ENCODE measurements around the gene FBXL20. TPM values are rescaled to one million over a fixed set of nuclear protein-coding genes. Genes with fewer than 3 reads are reported as not detected.

FBXL20 gene
- total and polyA plus RNA-seq, 9 of the 15 experiments (the other 6 are each of a cell fraction or from before 2014, with no cell fraction given): 1.8 to 15.1 (median 5.6) TPM

DNA sequence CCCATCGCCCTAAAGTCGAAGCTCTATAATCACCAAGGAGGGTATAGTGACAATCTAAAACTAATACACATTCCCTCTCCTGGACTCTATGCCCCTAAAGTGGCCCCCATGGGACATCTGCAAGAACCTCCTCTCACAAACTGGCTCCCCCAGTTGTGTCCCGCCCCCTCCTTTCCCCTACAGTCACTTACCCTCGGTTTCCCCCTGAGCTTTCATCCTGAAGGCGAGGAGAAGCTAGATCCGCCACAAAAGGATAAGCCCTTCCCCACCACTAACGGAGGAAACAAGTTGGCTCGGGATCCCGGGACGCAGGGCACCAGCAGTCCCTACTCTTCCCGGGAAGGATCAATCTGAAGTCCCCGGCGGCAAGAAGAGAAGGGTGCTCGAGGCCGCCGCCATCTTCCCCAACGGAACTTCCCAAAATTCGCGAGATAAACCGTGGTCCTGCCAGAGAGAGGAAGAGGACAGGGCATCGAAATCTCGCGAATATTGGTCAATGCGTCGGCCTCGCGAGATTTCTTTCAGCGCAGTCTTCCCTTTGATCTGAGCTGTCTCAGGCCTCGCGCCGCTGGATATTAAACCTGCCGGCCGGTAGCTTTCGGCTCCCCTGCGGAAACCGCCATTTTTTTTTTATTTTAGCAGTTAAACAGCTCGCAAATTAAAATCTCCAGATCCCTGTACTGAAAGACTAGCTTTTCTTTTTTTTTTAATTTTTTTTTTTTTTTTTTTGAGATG lies 49.6 kb upstream of the FBXL20 start, which contains the start of gene MED1 (continued):
- TF ChIP-seq, protein P1, sequence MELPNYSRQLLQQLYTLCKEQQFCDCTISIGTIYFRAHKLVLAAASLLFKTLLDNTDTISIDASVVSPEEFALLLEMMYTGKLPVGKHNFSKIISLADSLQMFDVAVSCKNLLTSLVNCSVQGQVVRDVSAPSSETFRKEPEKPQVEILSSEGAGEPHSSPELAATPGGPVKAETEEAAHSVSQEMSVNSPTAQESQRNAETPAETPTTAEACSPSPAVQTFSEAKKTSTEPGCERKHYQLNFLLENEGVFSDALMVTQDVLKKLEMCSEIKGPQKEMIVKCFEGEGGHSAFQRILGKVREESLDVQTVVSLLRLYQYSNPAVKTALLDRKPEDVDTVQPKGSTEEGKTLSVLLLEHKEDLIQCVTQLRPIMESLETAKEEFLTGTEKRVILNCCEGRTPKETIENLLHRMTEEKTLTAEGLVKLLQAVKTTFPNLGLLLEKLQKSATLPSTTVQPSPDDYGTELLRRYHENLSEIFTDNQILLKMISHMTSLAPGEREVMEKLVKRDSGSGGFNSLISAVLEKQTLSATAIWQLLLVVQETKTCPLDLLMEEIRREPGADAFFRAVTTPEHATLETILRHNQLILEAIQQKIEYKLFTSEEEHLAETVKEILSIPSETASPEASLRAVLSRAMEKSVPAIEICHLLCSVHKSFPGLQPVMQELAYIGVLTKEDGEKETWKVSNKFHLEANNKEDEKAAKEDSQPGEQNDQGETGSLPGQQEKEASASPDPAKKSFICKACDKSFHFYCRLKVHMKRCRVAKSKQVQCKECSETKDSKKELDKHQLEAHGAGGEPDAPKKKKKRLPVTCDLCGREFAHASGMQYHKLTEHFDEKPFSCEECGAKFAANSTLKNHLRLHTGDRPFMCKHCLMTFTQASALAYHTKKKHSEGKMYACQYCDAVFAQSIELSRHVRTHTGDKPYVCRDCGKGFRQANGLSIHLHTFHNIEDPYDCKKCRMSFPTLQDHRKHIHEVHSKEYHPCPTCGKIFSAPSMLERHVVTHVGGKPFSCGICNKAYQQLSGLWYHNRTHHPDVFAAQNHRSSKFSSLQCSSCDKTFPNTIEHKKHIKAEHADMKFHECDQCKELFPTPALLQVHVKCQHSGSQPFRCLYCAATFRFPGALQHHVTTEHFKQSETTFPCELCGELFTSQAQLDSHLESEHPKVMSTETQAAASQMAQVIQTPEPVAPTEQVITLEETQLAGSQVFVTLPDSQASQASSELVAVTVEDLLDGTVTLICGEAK (IDR thresholded peaks at IDR 0.05): 0 out of 2 replicates have a peak, but pooled peaks have one; percentile 43
- TF ChIP-seq, protein P1 (CRISPR knock-in tag; IDR thresholded peaks at IDR 0.05): no peak
- TF ChIP-seq TEAD1 (CRISPR knock-in tag; IDR thresholded peaks at IDR 0.05): no peak
- peak; percentile 96 for TF ChIP-seq POLR2A (conservative IDR thresholded peaks at IDR 0.05)
- peak; percentile 68 for TF ChIP-seq ZFX (CRISPR knock-in tag; IDR thresholded peaks at IDR 0.05)
- TF ChIP-seq, protein P2, sequence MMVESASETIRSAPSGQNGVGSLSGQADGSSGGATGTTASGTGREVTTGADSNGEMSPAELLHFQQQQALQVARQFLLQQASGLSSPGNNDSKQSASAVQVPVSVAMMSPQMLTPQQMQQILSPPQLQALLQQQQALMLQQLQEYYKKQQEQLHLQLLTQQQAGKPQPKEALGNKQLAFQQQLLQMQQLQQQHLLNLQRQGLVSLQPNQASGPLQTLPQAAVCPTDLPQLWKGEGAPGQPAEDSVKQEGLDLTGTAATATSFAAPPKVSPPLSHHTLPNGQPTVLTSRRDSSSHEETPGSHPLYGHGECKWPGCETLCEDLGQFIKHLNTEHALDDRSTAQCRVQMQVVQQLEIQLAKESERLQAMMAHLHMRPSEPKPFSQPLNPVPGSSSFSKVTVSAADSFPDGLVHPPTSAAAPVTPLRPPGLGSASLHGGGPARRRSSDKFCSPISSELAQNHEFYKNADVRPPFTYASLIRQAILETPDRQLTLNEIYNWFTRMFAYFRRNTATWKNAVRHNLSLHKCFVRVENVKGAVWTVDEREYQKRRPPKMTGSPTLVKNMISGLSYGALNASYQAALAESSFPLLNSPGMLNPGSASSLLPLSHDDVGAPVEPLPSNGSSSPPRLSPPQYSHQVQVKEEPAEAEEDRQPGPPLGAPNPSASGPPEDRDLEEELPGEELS (CRISPR knock-in tag; IDR thresholded peaks at IDR 0.05; ENCODE audit: borderline replicate concordance): no peak
- TF ChIP-seq, protein P3, sequence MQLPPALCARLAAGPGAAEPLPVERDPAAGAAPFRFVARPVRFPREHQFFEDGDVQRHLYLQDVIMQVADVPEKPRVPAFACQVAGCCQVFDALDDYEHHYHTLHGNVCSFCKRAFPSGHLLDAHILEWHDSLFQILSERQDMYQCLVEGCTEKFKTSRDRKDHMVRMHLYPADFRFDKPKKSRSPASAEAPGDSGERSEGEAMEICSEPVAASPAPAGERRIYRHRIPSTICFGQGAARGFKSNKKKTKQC (CRISPR knock-in tag; IDR thresholded peaks at IDR 0.05): no peak; the same call in 1 of the 2 replicates
- TF ChIP-seq YY1 (IDR thresholded peaks at IDR 0.05; ENCODE audit: borderline replicate concordance in 1 of 3, control insufficient read depth in 1 of 3, extremely low read depth in 1 of 3, insufficient read depth in 3 of 3, insufficient read length in 1 of 3, insufficient replicate concordance in 2 of 3, low read depth in 1 of 3, low read length in 2 of 3): peak; percentile 89 to 97 (median 95)
- TF ChIP-seq L3MBTL2 (IDR thresholded peaks at IDR 0.05): peak; percentile 85
